Lower leg skin (tissue), 3 donors: ENCODE measurements around the gene PRF1.
"Not testable (repeated sequence)": the region's sequence is repeated elsewhere in the genome, so short reads cannot be mapped to it uniquely, and the experiment has no call there.

Source experiments
- POLR2A ChIP-seq, 2 donors: fragments of 450-650 bp; IDR thresholded peaks; one replicate each; pipeline ENCODE4 v1.6.1; 2016 to 2017; ENCODE audit warnings: antibody characterized with exemption in 2 of 2, mild to moderate bottlenecking in 1 of 2, moderate library complexity in 1 of 2
- TF ChIP-seq, protein P1 (sequence below), 3 donors: fragments of 450-650 bp; IDR thresholded peaks; one replicate each; pipeline ENCODE4 v1.5.1; 2016; ENCODE audit warnings: antibody characterized with exemption in 3 of 3, mild to moderate bottlenecking in 3 of 3, moderate library complexity in 2 of 3

GRCh38 chr10:70634515-70634914 lies 32.0 kb upstream of the PRF1 start:
- TF ChIP-seq POLR2A (IDR thresholded peaks at IDR 0.05): not testable (repeated sequence)
- TF ChIP-seq, protein P1, sequence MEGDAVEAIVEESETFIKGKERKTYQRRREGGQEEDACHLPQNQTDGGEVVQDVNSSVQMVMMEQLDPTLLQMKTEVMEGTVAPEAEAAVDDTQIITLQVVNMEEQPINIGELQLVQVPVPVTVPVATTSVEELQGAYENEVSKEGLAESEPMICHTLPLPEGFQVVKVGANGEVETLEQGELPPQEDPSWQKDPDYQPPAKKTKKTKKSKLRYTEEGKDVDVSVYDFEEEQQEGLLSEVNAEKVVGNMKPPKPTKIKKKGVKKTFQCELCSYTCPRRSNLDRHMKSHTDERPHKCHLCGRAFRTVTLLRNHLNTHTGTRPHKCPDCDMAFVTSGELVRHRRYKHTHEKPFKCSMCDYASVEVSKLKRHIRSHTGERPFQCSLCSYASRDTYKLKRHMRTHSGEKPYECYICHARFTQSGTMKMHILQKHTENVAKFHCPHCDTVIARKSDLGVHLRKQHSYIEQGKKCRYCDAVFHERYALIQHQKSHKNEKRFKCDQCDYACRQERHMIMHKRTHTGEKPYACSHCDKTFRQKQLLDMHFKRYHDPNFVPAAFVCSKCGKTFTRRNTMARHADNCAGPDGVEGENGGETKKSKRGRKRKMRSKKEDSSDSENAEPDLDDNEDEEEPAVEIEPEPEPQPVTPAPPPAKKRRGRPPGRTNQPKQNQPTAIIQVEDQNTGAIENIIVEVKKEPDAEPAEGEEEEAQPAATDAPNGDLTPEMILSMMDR (IDR thresholded peaks at IDR 0.05): not testable (repeated sequence)
